Neural cell (in vitro differentiated cells): ENCODE results near the gene SYNC. TPM values are rescaled to one million over a fixed set of nuclear protein-coding genes. Genes with fewer than 3 reads are reported as not detected.

Experiments used
- H2AFZ ChIP-seq: fragments of 200-600, 300-800 bp; sonication (generic), shearing (Covaris generic); 2 replicates; pipeline ENCODE4 v1.6.0; 2014; ENCODE audit warnings: low read depth, mild to moderate bottlenecking, antibody characterized with exemption, low read length, moderate library complexity
- H3F3A ChIP-seq: fragments of 200-600 bp; shearing (Covaris generic); 2 replicates; pipeline ENCODE4 v1.6.1; 2016; ENCODE audit warnings: mild to moderate bottlenecking, moderate library complexity, mixed read lengths, antibody characterized with exemption, low read length; ENCODE audit not compliant: insufficient read depth, poor library complexity, severe bottlenecking
- H3K27ac ChIP-seq: fragments of 200-600, 300-800 bp; sonication (generic), shearing (Covaris generic); 2 replicates; pipeline ENCODE4 v1.5.1; 2014; ENCODE audit warnings: mild to moderate bottlenecking, low read length, moderate library complexity
- H3K27me3 ChIP-seq: fragments of 300-800, 200-600 bp; sonication (generic), shearing (Covaris generic); 2 replicates; pipeline ENCODE4 v1.6.0; 2014; ENCODE audit warnings: mild to moderate bottlenecking, low read depth, low read length, moderate library complexity; ENCODE audit not compliant: insufficient read depth
- H3K36me3 ChIP-seq: fragments of 300-800, 200-600 bp; sonication (generic), shearing (Covaris generic); 2 replicates; pipeline ENCODE4 v1.5.1; 2014; ENCODE audit warnings: mild to moderate bottlenecking, antibody characterized with exemption, low read length, moderate library complexity; ENCODE audit not compliant: insufficient read depth
- H3K4me2 ChIP-seq: fragments of 300-800, 200-600 bp; sonication (generic), shearing (Covaris generic); 2 replicates; pipeline ENCODE4 v1.6.0; 2014; ENCODE audit warnings: mild to moderate bottlenecking, low read length
- H3K4me3 ChIP-seq: fragments of 300-800, 200-600 bp; sonication (generic), shearing (Covaris generic); 2 replicates; pipeline ENCODE4 v1.5.1; 2014; ENCODE audit warnings: mild to moderate bottlenecking, low read length, moderate library complexity
- H3K79me2 ChIP-seq: fragments of 200-600 bp; shearing (Covaris generic); replicated peaks from 2 replicates; pipeline ENCODE4 v1.6.0; 2014; ENCODE audit warnings: mild to moderate bottlenecking, low read length, moderate library complexity; ENCODE audit not compliant: insufficient read depth
- H3K9ac ChIP-seq: fragments of 300-800, 200-600 bp; sonication (generic), shearing (Covaris generic); 2 replicates; pipeline ENCODE4 v1.6.1; 2016; ENCODE audit warnings: mild to moderate bottlenecking, low read length, mixed read lengths
- H3K9me2 ChIP-seq: fragments of 200-600 bp; shearing (Covaris generic); 2 replicates; pipeline ENCODE4 v1.6.1; 2016; ENCODE audit warnings: mild to moderate bottlenecking, low read length, mixed read lengths; ENCODE audit not compliant: insufficient read depth
- H3K9me3 ChIP-seq: fragments of 200-600, 300-800 bp; sonication (generic), shearing (Covaris generic); 2 replicates; pipeline ENCODE4 v1.6.1; 2016; ENCODE audit warnings: mild to moderate bottlenecking, mixed run types, low read length, moderate library complexity, mixed read lengths
- H4K20me1 ChIP-seq: fragments of 200-600 bp; shearing (Covaris generic); 2 replicates; pipeline ENCODE4 v1.6.1; 2016; ENCODE audit warnings: mild to moderate bottlenecking, mixed run types; ENCODE audit not compliant: insufficient read depth
- CTCF ChIP-seq: fragments of 450-650 bp; IDR thresholded peaks from 2 replicates; pipeline ENCODE4 v1.5.1; 2014; ENCODE audit warnings: antibody characterized with exemption, mild to moderate bottlenecking, moderate library complexity; ENCODE audit not compliant: poor library complexity, severe bottlenecking
- EP300 ChIP-seq: fragments of 450-650 bp; conservative IDR thresholded peaks from 2 replicates; pipeline ENCODE4 v1.6.1; 2014; ENCODE audit warnings: antibody characterized with exemption, mild to moderate bottlenecking, moderate library complexity; ENCODE audit not compliant: poor library complexity, severe bottlenecking
- EZH2 ChIP-seq: fragments of 200-600, 300-800 bp; shearing (Covaris generic), sonication (generic); IDR thresholded peaks from 2 replicates; pipeline ENCODE4 v1.6.1; 2014; ENCODE audit warnings: antibody characterized with exemption, low read length, borderline replicate concordance, mild to moderate bottlenecking; ENCODE audit not compliant: insufficient read depth, poor library complexity, severe bottlenecking
- MXI1 ChIP-seq: fragments of 450-650 bp; conservative IDR thresholded peaks from 2 replicates; pipeline ENCODE4 v1.6.1; 2014; ENCODE audit warnings: antibody characterized with exemption, mild to moderate bottlenecking; ENCODE audit not compliant: poor library complexity, severe bottlenecking
- POLR2AphosphoS5 ChIP-seq: IDR thresholded peaks from 2 replicates; pipeline ENCODE4 v1.6.1; 2012
- RAD21 ChIP-seq: fragments of 450-650 bp; conservative IDR thresholded peaks from 2 replicates; pipeline ENCODE4 v1.6.1; 2014; ENCODE audit warnings: antibody characterized with exemption, mild to moderate bottlenecking, moderate library complexity
- REST ChIP-seq: IDR thresholded peaks from 2 replicates; pipeline ENCODE4 v1.6.1; 2012; ENCODE audit warnings: borderline replicate concordance
- SMC3 ChIP-seq: fragments of 450-650 bp; conservative IDR thresholded peaks from 2 replicates; pipeline ENCODE4 v1.6.1; 2014; ENCODE audit warnings: antibody characterized with exemption, mild to moderate bottlenecking, moderate library complexity; ENCODE audit not compliant: poor library complexity
- TAF1 ChIP-seq: IDR thresholded peaks from 2 replicates; pipeline ENCODE4 v1.6.1; 2012; ENCODE audit warnings: low read depth
- polyA plus RNA-seq: library from polyadenylated mRNA; depleted of rRNA; stranded (reverse); fragments of >200 nt; gene quantifications from 2 replicates; pipeline ENCODE4 v1.2.3, GENCODE V29; 2014

SYNC gene
- polyA plus RNA-seq, 1 donor from 2014 or later = not detected

DNA sequence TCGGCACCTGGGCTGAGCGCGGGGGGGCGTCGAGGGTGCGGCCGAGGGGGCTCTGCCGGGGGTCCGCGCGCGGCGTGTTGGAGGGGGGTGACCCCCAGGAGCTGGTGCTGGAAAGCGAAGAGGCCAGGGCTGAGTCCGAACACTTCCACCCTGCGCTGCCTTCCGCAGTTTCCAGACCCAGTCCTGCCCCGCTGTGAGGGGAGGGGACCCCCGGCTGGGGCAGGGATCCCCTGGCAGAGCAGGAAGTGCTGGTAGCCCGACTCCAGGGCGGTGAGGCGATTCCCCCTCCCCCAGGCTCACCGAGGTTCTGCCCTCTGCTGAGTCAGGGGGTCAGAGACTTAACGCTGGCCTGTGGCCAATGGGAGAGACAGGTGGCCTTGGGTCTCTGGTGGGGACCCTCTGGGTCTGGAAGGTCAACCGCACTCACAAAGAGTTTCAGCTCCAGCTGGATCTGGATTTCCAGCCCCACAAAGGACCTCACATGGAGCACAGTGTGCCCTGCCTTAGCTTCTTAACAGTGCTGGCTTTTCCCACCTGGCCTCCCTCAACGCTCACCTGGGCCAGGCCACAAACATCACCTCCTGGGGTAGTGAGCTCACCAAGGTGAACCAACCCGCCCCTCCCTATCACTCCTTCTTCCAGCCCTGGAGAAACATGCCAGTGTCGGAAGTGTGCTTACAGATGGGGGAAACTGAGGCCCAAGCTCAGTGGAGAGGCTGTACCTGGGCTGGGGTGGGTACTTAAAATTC is 39.8 kb upstream of the SYNC start:
- Histone ChIP-seq H3K4me3 (peak overlapping the region; percentile 47), H3K4me2 (no peak overlapping the region), H3K9ac (no peak overlapping the region), H2AFZ (no peak overlapping the region), H3K9me2 (no peaks in the 10 kb centered on the region), H3K79me2 (no peaks in the 10 kb centered on the region), H3F3A (no peaks in the 10 kb centered on the region), H3K27me3 (peaks cover 20% of the 10 kb centered on the region), H4K20me1 (no peaks in the 10 kb centered on the region), H3K27ac (no peak overlapping the region), H3K36me3 (no peaks in the 10 kb centered on the region), H3K9me3 (no peaks in the 10 kb centered on the region)
- no peak for TF ChIP-seq MXI1
- TF ChIP-seq SMC3 = no peak
- no peak for TF ChIP-seq RAD21
- no peak for TF ChIP-seq EP300
- TF ChIP-seq TAF1 = no peak
- TF ChIP-seq EZH2 = no peak
- TF ChIP-seq REST = no peak
- TF ChIP-seq CTCF = no peak
- no peak for TF ChIP-seq POLR2AphosphoS5

- H2AFZ ChIP-seq = no peak overlapping the region
- H3K9ac ChIP-seq = no peak overlapping the region
- H3K9me2 ChIP-seq = no peaks in the 10 kb centered on the region
- H3K79me2 ChIP-seq = no peaks in the 10 kb centered on the region
- H3K4me2 ChIP-seq = no peak overlapping the region
- TF ChIP-seq CTCF (peak; percentile 42), REST (peak; percentile 71), SMC3 (no peak)
- peak overlapping the region; percentile 58 for H3K4me3 ChIP-seq
- H3K36me3 ChIP-seq = no peaks in the 10 kb centered on the region
- H3K9me3 ChIP-seq = no peaks in the 10 kb centered on the region
- H4K20me1 ChIP-seq = no peaks in the 10 kb centered on the region
- no peak overlapping the region for H3K27ac ChIP-seq
- peaks cover 20% of the 10 kb centered on the region for H3K27me3 ChIP-seq
- H3F3A ChIP-seq = no peaks in the 10 kb centered on the region
These were observed 39.0 kb upstream of the SYNC start for GRCh38 chr1:32741413-32742198.
